GF-D8 (cell line): ENCODE results near the gene OR1E2.
"Not testable (repeated sequence)": the region's sequence is repeated elsewhere in the genome, so short reads cannot be mapped to it uniquely, and the experiment has no call there.

Experiments
- DNase-seq: peaks from one replicate; lab custom pipeline; 2025; lab: John Stamatoyannopoulos, UW

Gene OR1E2

GRCh38 chr17:3397801-3398200 lies 35.8 kb downstream of the OR1E2 start:
- not testable (repeated sequence) for DNase-seq

- DNase-seq, result no peak
These were observed 43.9 kb downstream of the OR1E2 start for GRCh38 chr17:3389791-3390190.

GRCh38 chr17:3385869-3386816 lies 47.5 kb downstream of the OR1E2 start, which contains the start of gene OR3A2:
Gene OR3A2 (minus strand): TSS chr17:3386308.
- DNase-seq, result no peak
